Measurements from ENCODE around the gene NDUFB8. TPM values are rescaled to one million over a fixed set of nuclear protein-coding genes. Genes with fewer than 3 reads are reported as not detected.

Gene NDUFB8
- total RNA-seq, 2 experiments from 2014 or later = 209 to 288 TPM

- H3K36me3 ChIP-seq (ENCODE audit: insufficient read depth, low read length) = peaks cover 97% of the 10 kb centered on the region
- no peak overlapping the region for H3K27ac ChIP-seq (ENCODE audit: low read depth, low read length, poor library complexity, severe bottlenecking)
- ChIA-PET CTCF (ENCODE audit: unreplicated experiment) (no interaction called here), POLR2A (interaction anchor here (0.6 to 2.0 kb wide), 3 partner anchors 9 to 1556 kb away, joined by 3 to 10 read pairs (median 3); partner anchors contain the start of gene HIF1AN)
- no peaks in the 10 kb centered on the region for H3K9me3 ChIP-seq (ENCODE audit: low read length)
- H3K4me2 ChIP-seq (ENCODE audit: low read length) = no peak overlapping the region
- H3K4me3 ChIP-seq (ENCODE audit: low read depth, low read length, poor library complexity, severe bottlenecking) = no peak overlapping the region
- no peaks in the 10 kb centered on the region for H4K20me1 ChIP-seq (ENCODE audit: insufficient read depth, low read length)
- TF ChIP-seq CTCF (conservative IDR thresholded peaks at IDR 0.05; ENCODE audit: low read length) (no peak), EZH2phosphoT487 (IDR thresholded peaks at IDR 0.05; ENCODE audit: borderline replicate concordance, low read depth, low read length) (no peak)
- no peak overlapping the region for H2AFZ ChIP-seq (ENCODE audit: low read length)
- intact Hi-C loops (cut with micrococcal nuclease; ENCODE audit: unreplicated experiment) = no loop called here
- BruUV-seq (replicated peaks) = no TSS peak
- DNase-seq (ENCODE audit: low spot score) = no peak
- H3K79me2 ChIP-seq (ENCODE audit: insufficient read depth, low read depth, low read length) = no peaks in the 10 kb centered on the region
- no peaks in the 10 kb centered on the region for H3K9me2 ChIP-seq (ENCODE audit: insufficient read depth, low read length)
- no peaks in the 10 kb centered on the region for H3K4me1 ChIP-seq (ENCODE audit: insufficient read depth, low read length, poor library complexity, severe bottlenecking)
Observed at GRCh38 chr10:100544950-100545349, 15.3 kb upstream of the NDUFB8 start.

GRCh38 chr10:100537475-100537874 is 7.8 kb upstream of the NDUFB8 start:
- BruUV-seq (replicated peaks) = no TSS peak
- no peak overlapping the region for H3K27ac ChIP-seq (ENCODE audit: low read depth, low read length, poor library complexity, severe bottlenecking)
- H3K9me3 ChIP-seq (ENCODE audit: low read length) = no peaks in the 10 kb centered on the region
- intact Hi-C loops (cut with micrococcal nuclease; ENCODE audit: unreplicated experiment) = no loop called here
- H3K9me2 ChIP-seq (ENCODE audit: insufficient read depth, low read length) = no peaks in the 10 kb centered on the region
- DNase-seq (ENCODE audit: low spot score) = no peak
- peak overlapping the region; percentile 85 for H3K4me2 ChIP-seq (ENCODE audit: low read length)
- peaks cover 34% of the 10 kb centered on the region for H3K4me1 ChIP-seq (ENCODE audit: insufficient read depth, low read length, poor library complexity, severe bottlenecking)
- ChIA-PET CTCF (ENCODE audit: unreplicated experiment) (no interaction called here), POLR2A (no interaction called here)
- H3K79me2 ChIP-seq (ENCODE audit: insufficient read depth, low read depth, low read length) = peaks cover 29% of the 10 kb centered on the region; the same call in 1 of the 2 replicates
- no peaks in the 10 kb centered on the region for H4K20me1 ChIP-seq (ENCODE audit: insufficient read depth, low read length)
- TF ChIP-seq EZH2phosphoT487 (IDR thresholded peaks at IDR 0.05; ENCODE audit: borderline replicate concordance, low read depth, low read length) (no peak), CTCF (conservative IDR thresholded peaks at IDR 0.05; ENCODE audit: low read length) (no peak)
- H3K4me3 ChIP-seq (ENCODE audit: low read depth, low read length, poor library complexity, severe bottlenecking) = peak overlapping the region; percentile 84
- peaks cover 45% of the 10 kb centered on the region for H3K36me3 ChIP-seq (ENCODE audit: insufficient read depth, low read length)
- no peak overlapping the region for H2AFZ ChIP-seq (ENCODE audit: low read length)

GRCh38 chr10:100535715-100536353 is 6.2 kb upstream of the NDUFB8 start, which contains the start of gene HIF1AN:
HIF1AN (plus strand) TSS chr10:100535943; CDS start chr10:100535959, 16 bp downstream.
- Histone ChIP-seq H3K36me3 (ENCODE audit: insufficient read depth, low read length) (peaks cover 30% of the 10 kb centered on the region), H3K4me1 (ENCODE audit: insufficient read depth, low read length, poor library complexity, severe bottlenecking) (peaks cover 34% of the 10 kb centered on the region), H3K4me2 (ENCODE audit: low read length) (peak within 1 kb of the TSS; percentile 85), H3K79me2 (ENCODE audit: insufficient read depth, low read depth, low read length) (peaks cover 29% of the 10 kb centered on the region; the same call in 1 of the 2 replicates), H3K9me2 (ENCODE audit: insufficient read depth, low read length) (no peaks in the 10 kb centered on the region), H4K20me1 (ENCODE audit: insufficient read depth, low read length) (no peaks in the 10 kb centered on the region), H3K9me3 (ENCODE audit: low read length) (peaks cover 5% of the 10 kb centered on the region; the same call in 1 of the 2 replicates), H3K4me3 (ENCODE audit: low read depth, low read length, poor library complexity, severe bottlenecking) (peak within 1 kb of the TSS; percentile 84), H2AFZ (ENCODE audit: low read length) (peak within 1 kb of the TSS; percentile 99), H3K27ac (ENCODE audit: low read depth, low read length, poor library complexity, severe bottlenecking) (peak within 1 kb of the TSS; percentile 58)
- intact Hi-C loops (cut with micrococcal nuclease; ENCODE audit: unreplicated experiment) = loop anchor here (2.0 kb wide), 1 partner anchor 189 kb away; the partner anchor contains the start of gene SCD
- no TSS peak for BruUV-seq (replicated peaks)
- ChIA-PET CTCF (ENCODE audit: unreplicated experiment) (interaction anchor here (0.6 to 1.0 kb wide), 3 partner anchors 10 to 34 kb away, joined by 3 to 6 read pairs (median 4); no protein-coding TSS in a partner anchor), POLR2A (interaction anchor here (0.6 to 2.1 kb wide), 18 partner anchors 8 to 1981 kb away, joined by 3 to 10 read pairs (median 4); no protein-coding TSS in a partner anchor)
- no peak for TF ChIP-seq EZH2phosphoT487 (IDR thresholded peaks at IDR 0.05; ENCODE audit: borderline replicate concordance, low read depth, low read length)
- TF ChIP-seq CTCF (conservative IDR thresholded peaks at IDR 0.05; ENCODE audit: low read length) = peak; percentile 95
- DNase-seq (ENCODE audit: low spot score) = peak; percentile 97

Measured in OCI-LY7 (cell line).